Measurements from ENCODE around the gene BPHL. TPM values are rescaled to one million over a fixed set of nuclear protein-coding genes. Genes with fewer than 3 reads are reported as not detected.

BPHL gene
- total RNA-seq, 1 experiment from 2014 or later: 31.3 TPM

DNA sequence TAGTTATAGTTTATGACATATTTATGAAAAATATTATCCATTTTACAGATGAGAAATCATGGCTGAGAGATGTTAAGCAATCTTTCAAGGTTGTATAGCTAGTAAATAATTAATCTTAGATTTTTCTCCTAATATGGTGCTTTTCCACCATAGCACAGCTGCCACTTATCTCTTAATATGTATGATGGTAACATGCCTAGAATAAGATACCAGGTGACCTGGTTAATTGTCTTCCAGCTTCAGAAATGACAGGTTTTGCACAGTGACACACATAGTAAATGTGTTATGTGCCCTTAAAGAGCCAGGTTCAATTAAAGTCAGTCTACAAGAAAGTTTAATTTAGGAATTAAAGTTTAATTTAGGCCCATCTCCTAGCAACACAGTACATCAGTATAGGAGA is 24.0 kb downstream of the BPHL start:
- H3K4me1 ChIP-seq (ENCODE audit: control insufficient read depth in 1 of 2, insufficient read depth in 2 of 2, low read length in 2 of 2): no peaks in the 10 kb centered on the region
- H3K9me3 ChIP-seq (ENCODE audit: control insufficient read depth in 1 of 2, insufficient read depth in 1 of 2, low read depth in 1 of 2, low read length in 2 of 2): no peaks in the 10 kb centered on the region
- no peaks in the 10 kb centered on the region for H4K20me1 ChIP-seq (ENCODE audit: insufficient read depth)
- no peaks in the 10 kb centered on the region for H3K79me2 ChIP-seq (ENCODE audit: insufficient read depth, low read length)
- no peak for DNase-seq (ENCODE audit: low read depth, low spot score)
- POLR2A ChIA-PET: no interaction called here
- H3K9ac ChIP-seq (ENCODE audit: low read length): no peak overlapping the region
- RAD21 ChIA-PET (ENCODE audit: low non-redundant PET in 1 of 2, low total read pairs in 2 of 2, uncharacterized antibody in 2 of 2, unreplicated experiment in 2 of 2): no interaction called here
- H3K27ac ChIP-seq (ENCODE audit: low read depth, low read length): no peak overlapping the region
- no TSS peak for BruUV-seq (replicated peaks)
- CTCF ChIA-PET: no interaction called here
- no peaks in the 10 kb centered on the region for H3K9me2 ChIP-seq (ENCODE audit: insufficient read depth)
- H3K36me3 ChIP-seq (ENCODE audit: control insufficient read depth in 1 of 2, insufficient read depth in 2 of 2, low read length in 2 of 2): peaks cover 2 to 9% of the 10 kb centered on the region in 2 experiments; a peak in 2 of 4 replicates
- TF ChIP-seq FOSL1 (IDR thresholded peaks at IDR 0.05; ENCODE audit: low read depth) (no peak), ZNF274 (IDR thresholded peaks at IDR 0.05; ENCODE audit: low read depth, low read length) (no peak), EZH2phosphoT487 (IDR thresholded peaks at IDR 0.05; ENCODE audit: borderline replicate concordance) (no peak), ZFX (IDR thresholded peaks at IDR 0.05) (no peak), YY1 (IDR thresholded peaks at IDR 0.05; ENCODE audit: extremely low read depth, insufficient replicate concordance, low read depth, low read length) (no peak), EZH2 (IDR thresholded peaks at IDR 0.05) (no peak), CBX3 (IDR thresholded peaks at IDR 0.05; ENCODE audit: low read depth) (no peak), JUND (IDR thresholded peaks at IDR 0.05) (no peak), ELF1 (IDR thresholded peaks at IDR 0.05; ENCODE audit: borderline replicate concordance, low read depth) (no peak), POLR2AphosphoS5 (IDR thresholded peaks at IDR 0.05; ENCODE audit: low read depth, low read length) (no peak), POLR2A (IDR thresholded peaks at IDR 0.05; ENCODE audit: borderline replicate concordance, extremely low read depth, insufficient read depth, insufficient read length) (no peak), SP1 (IDR thresholded peaks at IDR 0.05; ENCODE audit: low read depth) (no peak), TCF7L2 (IDR thresholded peaks at IDR 0.05; ENCODE audit: borderline replicate concordance, extremely low read depth, insufficient read depth, insufficient read length) (no peak), EGR1 (IDR thresholded peaks at IDR 0.05; ENCODE audit: low read depth) (no peak), SRF (IDR thresholded peaks at IDR 0.05; ENCODE audit: low read depth) (no peak), RAD21 (IDR thresholded peaks at IDR 0.05; ENCODE audit: low read depth) (no peak)
- TF ChIP-seq, protein P1, sequence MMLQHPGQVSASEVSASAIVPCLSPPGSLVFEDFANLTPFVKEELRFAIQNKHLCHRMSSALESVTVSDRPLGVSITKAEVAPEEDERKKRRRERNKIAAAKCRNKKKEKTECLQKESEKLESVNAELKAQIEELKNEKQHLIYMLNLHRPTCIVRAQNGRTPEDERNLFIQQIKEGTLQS (IDR thresholded peaks at IDR 0.05): no peak
- TF ChIP-seq, protein P2, sequence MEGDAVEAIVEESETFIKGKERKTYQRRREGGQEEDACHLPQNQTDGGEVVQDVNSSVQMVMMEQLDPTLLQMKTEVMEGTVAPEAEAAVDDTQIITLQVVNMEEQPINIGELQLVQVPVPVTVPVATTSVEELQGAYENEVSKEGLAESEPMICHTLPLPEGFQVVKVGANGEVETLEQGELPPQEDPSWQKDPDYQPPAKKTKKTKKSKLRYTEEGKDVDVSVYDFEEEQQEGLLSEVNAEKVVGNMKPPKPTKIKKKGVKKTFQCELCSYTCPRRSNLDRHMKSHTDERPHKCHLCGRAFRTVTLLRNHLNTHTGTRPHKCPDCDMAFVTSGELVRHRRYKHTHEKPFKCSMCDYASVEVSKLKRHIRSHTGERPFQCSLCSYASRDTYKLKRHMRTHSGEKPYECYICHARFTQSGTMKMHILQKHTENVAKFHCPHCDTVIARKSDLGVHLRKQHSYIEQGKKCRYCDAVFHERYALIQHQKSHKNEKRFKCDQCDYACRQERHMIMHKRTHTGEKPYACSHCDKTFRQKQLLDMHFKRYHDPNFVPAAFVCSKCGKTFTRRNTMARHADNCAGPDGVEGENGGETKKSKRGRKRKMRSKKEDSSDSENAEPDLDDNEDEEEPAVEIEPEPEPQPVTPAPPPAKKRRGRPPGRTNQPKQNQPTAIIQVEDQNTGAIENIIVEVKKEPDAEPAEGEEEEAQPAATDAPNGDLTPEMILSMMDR (IDR thresholded peaks at IDR 0.05 in 2 of 3, conservative IDR thresholded peaks at IDR 0.05 in 1 of 3; ENCODE audit: borderline replicate concordance in 1 of 3, insufficient read depth in 1 of 3, low read depth in 2 of 3, low read length in 2 of 3): no peak
- TF ChIP-seq, protein P3, sequence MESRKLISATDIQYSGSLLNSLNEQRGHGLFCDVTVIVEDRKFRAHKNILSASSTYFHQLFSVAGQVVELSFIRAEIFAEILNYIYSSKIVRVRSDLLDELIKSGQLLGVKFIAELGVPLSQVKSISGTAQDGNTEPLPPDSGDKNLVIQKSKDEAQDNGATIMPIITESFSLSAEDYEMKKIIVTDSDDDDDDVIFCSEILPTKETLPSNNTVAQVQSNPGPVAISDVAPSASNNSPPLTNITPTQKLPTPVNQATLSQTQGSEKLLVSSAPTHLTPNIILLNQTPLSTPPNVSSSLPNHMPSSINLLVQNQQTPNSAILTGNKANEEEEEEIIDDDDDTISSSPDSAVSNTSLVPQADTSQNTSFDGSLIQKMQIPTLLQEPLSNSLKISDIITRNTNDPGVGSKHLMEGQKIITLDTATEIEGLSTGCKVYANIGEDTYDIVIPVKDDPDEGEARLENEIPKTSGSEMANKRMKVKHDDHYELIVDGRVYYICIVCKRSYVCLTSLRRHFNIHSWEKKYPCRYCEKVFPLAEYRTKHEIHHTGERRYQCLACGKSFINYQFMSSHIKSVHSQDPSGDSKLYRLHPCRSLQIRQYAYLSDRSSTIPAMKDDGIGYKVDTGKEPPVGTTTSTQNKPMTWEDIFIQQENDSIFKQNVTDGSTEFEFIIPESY (IDR thresholded peaks at IDR 0.05; ENCODE audit: extremely low read depth, insufficient replicate concordance, low read length): no peak
- H3K4me3 ChIP-seq (replicated peaks in 1 of 2; ENCODE audit: low read depth in 1 of 2, low read length in 2 of 2): no peak overlapping the region
- H3K4me2 ChIP-seq (ENCODE audit: low read length): no peak overlapping the region
- intact Hi-C loops (cut with micrococcal nuclease): no loop called here
- no peak overlapping the region for H2AFZ ChIP-seq (ENCODE audit: low read depth, low read length, poor library complexity, severe bottlenecking)
- no peak for ATAC-seq
- no peaks in the 10 kb centered on the region for H3K27me3 ChIP-seq (ENCODE audit: insufficient read depth, low read length)

Data from HCT116 (cell line).